Measurements from ENCODE around the gene EEFSEC. TPM values are rescaled to one million over a fixed set of nuclear protein-coding genes. Genes with fewer than 3 reads are reported as not detected.

The EEFSEC gene
- total RNA-seq, 1 experiment from 2014 or later = 9.5 TPM

DNA sequence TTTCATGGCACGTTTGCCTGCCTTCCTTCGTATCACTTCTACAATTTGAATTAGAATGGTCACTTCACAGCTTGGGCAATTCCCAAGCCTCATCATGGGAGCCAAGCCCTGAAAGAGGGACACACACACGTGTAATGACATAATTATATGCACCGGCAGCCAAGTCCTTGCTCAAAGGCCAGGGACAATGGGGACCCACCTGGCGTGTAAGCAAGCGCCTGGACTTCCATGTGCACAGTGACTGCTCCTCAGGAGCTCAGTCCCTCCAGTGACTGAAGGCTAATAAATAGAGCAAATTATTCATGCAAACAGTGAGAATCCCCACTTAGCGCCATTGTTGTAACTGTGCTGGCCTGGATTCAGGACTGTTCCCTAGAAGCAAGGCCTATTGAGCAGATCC is 198.3 kb downstream of the EEFSEC start:
- Histone ChIP-seq H3K27me3 (ENCODE audit: insufficient read depth, low read length) (no peaks in the 10 kb centered on the region), H2AFZ (ENCODE audit: low read length) (no peak overlapping the region), H3K9me3 (ENCODE audit: control insufficient read depth, low read depth, low read length) (no peaks in the 10 kb centered on the region), H4K5ac (ENCODE audit: insufficient read length, low read depth, low read length) (no peak overlapping the region), H3K23ac (ENCODE audit: insufficient read length, low read depth, low read length) (no peak overlapping the region), H3K27ac (ENCODE audit: insufficient read length, low read depth, low read length) (no peak overlapping the region), H3K23me2 (ENCODE audit: insufficient read length, low read depth, low read length, poor library complexity, severe bottlenecking) (no peaks in the 10 kb centered on the region), H3K14ac (ENCODE audit: insufficient read depth, low read length) (no peak overlapping the region), H3K4ac (ENCODE audit: low read depth, low read length) (no peak overlapping the region), H3K4me2 (ENCODE audit: insufficient read depth, insufficient read length, low read length) (no peak overlapping the region), H4K8ac (replicated peaks; ENCODE audit: insufficient read length, low read depth, low read length) (no peak overlapping the region), H2BK12ac (ENCODE audit: insufficient read length, low read depth, low read length) (no peak overlapping the region), H3K56ac (ENCODE audit: insufficient read length, low read depth, low read length) (no peak overlapping the region), H4K91ac (ENCODE audit: insufficient read length, low read depth, low read length) (no peak overlapping the region), H2BK120ac (ENCODE audit: low read depth, low read length, poor library complexity, severe bottlenecking) (no peak overlapping the region), H2BK20ac (ENCODE audit: low read depth, low read length, poor library complexity, severe bottlenecking) (no peak overlapping the region), H4K20me1 (ENCODE audit: control insufficient read depth, insufficient read depth, insufficient read length) (no peaks in the 10 kb centered on the region), H3K79me1 (ENCODE audit: insufficient read depth, low read depth, low read length, poor library complexity, severe bottlenecking) (no peaks in the 10 kb centered on the region), H2BK15ac (ENCODE audit: low read depth, low read length) (no peak overlapping the region), H3K9ac (ENCODE audit: extremely low read depth, insufficient read length, low read length) (no peak overlapping the region), H2AK5ac (ENCODE audit: insufficient read length, low read length) (no peak overlapping the region), H3K18ac (ENCODE audit: insufficient read length, low read depth, low read length) (no peak overlapping the region), H3T11ph (ENCODE audit: low read length) (no peak overlapping the region), H3K79me2 (ENCODE audit: insufficient read depth, low read length) (no peaks in the 10 kb centered on the region), H2BK5ac (ENCODE audit: insufficient read length, low read length) (no peak overlapping the region), H3K4me1 (ENCODE audit: insufficient read depth, low read length) (no peaks in the 10 kb centered on the region; the same call in 1 of the 2 replicates)
- H3K36me3 Mint-ChIP-seq (ENCODE audit: insufficient read depth in 1 of 3, low read depth in 3 of 3) = peaks cover 0 to 8% (median 0%) of the 10 kb centered on the region in 3 experiments; a peak in 2 of 7 replicates
- no peaks in the 10 kb centered on the region for H3K27me3 Mint-ChIP-seq (ENCODE audit: low read depth)
- H3K27ac Mint-ChIP-seq = no peak overlapping the region
- H3K4me3 Mint-ChIP-seq = no peak overlapping the region
- H3K4me1 Mint-ChIP-seq = peaks cover 14 to 24% of the 10 kb centered on the region in 2 experiments
- TF ChIP-seq, protein P1, sequence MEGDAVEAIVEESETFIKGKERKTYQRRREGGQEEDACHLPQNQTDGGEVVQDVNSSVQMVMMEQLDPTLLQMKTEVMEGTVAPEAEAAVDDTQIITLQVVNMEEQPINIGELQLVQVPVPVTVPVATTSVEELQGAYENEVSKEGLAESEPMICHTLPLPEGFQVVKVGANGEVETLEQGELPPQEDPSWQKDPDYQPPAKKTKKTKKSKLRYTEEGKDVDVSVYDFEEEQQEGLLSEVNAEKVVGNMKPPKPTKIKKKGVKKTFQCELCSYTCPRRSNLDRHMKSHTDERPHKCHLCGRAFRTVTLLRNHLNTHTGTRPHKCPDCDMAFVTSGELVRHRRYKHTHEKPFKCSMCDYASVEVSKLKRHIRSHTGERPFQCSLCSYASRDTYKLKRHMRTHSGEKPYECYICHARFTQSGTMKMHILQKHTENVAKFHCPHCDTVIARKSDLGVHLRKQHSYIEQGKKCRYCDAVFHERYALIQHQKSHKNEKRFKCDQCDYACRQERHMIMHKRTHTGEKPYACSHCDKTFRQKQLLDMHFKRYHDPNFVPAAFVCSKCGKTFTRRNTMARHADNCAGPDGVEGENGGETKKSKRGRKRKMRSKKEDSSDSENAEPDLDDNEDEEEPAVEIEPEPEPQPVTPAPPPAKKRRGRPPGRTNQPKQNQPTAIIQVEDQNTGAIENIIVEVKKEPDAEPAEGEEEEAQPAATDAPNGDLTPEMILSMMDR (conservative IDR thresholded peaks at IDR 0.05) = no peak
- WGBS (ENCODE audit: extremely low coverage, insufficient read length, low lambda C conversion rate) = no CpG with 5 or more reads among the region's 7 CpGs
- DNase-seq = no peak
- no peaks in the 10 kb centered on the region for H3K9me3 Mint-ChIP-seq
